GM20000 (cell line): ENCODE results near the gene MEIS2.

ENCODE experiments used
- DNase-seq: peaks from one replicate; pipeline ENCODE4 v3.0.0; 2012; ENCODE audit warnings: low spot score
- TF ChIP-seq, protein P1 (sequence below): IDR thresholded peaks from 2 replicates; pipeline ENCODE4 v1.5.1; 2012; ENCODE audit warnings: mild to moderate bottlenecking, control low read depth; ENCODE audit errors: extremely low read depth, missing control alignments

The MEIS2 gene

GRCh38 chr15:37107744-37108380 lies 7.5 kb upstream of the MEIS2 start:
- no peak for DNase-seq
- TF ChIP-seq, protein P1, sequence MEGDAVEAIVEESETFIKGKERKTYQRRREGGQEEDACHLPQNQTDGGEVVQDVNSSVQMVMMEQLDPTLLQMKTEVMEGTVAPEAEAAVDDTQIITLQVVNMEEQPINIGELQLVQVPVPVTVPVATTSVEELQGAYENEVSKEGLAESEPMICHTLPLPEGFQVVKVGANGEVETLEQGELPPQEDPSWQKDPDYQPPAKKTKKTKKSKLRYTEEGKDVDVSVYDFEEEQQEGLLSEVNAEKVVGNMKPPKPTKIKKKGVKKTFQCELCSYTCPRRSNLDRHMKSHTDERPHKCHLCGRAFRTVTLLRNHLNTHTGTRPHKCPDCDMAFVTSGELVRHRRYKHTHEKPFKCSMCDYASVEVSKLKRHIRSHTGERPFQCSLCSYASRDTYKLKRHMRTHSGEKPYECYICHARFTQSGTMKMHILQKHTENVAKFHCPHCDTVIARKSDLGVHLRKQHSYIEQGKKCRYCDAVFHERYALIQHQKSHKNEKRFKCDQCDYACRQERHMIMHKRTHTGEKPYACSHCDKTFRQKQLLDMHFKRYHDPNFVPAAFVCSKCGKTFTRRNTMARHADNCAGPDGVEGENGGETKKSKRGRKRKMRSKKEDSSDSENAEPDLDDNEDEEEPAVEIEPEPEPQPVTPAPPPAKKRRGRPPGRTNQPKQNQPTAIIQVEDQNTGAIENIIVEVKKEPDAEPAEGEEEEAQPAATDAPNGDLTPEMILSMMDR, result no peak

- TF ChIP-seq, protein P1, result no peak
- no peak for DNase-seq
Measured at GRCh38 chr15:37107071-37107743, 6.9 kb upstream of the MEIS2 start.

DNA sequence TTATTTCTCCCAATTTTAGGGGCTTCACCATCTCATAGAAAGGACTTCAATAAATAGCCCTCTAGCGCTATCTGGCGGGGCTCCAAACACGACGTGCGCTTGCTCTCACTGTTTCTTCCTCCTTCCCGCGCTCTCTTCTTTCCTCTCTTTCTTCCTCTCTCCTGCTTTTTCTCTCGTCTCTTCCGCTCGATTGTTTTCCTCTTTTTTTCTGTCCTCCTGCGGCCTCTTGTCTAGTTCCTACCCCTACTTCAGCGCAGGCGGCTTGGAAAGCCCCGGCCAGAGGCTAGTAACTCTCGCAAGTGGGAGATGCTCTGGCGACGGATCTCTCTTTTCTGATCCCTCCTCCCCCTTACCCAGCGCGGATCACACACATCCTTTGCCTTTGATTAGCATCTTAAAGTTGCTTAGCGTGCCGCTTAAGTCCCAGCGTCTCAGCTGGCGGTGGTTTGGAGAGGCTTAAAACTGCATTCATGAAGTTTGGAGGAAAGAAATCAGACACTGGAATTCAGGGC lies 6.2 kb upstream of the MEIS2 start:
- TF ChIP-seq, protein P1, result peak; percentile 39
- DNase-seq, result no peak

- no peak for DNase-seq
- TF ChIP-seq, protein P1, result no peak
Measured at GRCh38 chr15:37105889-37106288, 5.5 kb upstream of the MEIS2 start.

DNA sequence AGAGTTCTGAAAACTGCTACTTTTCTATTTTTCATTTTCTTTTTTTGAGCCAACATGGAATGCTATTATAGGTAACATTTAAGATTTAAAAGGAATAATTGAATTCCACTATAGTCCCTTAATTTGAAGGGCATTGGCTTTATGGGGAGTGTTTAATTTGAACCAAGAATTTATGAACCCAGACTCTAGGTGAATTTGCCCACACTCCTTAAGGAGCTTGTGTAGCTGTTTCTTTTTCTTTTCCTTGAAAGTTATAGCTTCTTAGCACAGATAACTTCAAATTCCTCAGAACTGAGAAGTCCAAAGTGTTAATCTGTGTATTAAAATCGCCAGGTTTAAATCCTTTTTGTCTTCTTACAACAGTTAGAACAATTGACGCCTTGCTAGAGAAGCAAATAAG lies 4.7 kb upstream of the MEIS2 start:
- DNase-seq, result no peak
- TF ChIP-seq, protein P1, result no peak

DNA sequence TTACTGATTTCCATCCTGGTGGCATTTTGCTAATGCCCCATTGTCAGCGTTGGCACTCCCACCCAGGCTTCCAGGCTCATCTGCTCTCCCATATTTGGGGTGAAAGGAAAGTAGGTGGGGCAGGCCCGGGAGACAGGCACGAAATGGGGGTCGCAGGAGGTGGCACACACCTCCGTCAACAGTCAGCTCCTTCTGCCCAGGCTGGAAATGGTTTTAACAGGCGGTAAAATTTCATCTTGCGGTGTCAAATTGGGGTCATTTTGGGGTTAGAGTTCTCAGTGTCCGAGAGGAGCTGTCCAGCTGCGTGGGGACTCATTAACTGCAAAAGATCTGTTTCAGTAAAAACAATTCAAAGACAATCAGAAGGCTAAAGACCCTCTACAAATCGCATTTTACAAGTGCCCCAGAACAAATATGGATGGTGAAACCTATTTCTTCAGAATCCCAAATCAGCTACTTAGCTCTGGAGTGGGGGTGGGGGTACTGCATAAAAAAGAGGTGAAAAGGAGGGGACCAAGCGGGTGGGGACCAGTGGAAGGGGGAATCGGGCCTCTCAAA lies 4.2 kb upstream of the MEIS2 start:
- TF ChIP-seq, protein P1, result no peak
- DNase-seq, result no peak
